ENCODE data around the gene IDS. TPM values are rescaled to one million over a fixed set of nuclear protein-coding genes. Genes with fewer than 3 reads are reported as not detected.

Gene IDS
- total RNA-seq, 1 donor from 2014 or later = 67.6 TPM

- peaks cover 3% of the 10 kb centered on the region for H3K27me3 Mint-ChIP-seq (ENCODE audit: unreplicated experiment)
- H3K4me3 Mint-ChIP-seq (ENCODE audit: unreplicated experiment) = no peak overlapping the region
- H3K27ac Mint-ChIP-seq (ENCODE audit: unreplicated experiment) = no peak overlapping the region
- no peaks in the 10 kb centered on the region for H3K4me1 Mint-ChIP-seq (ENCODE audit: unreplicated experiment)
- DNase-seq (ENCODE audit: extremely low spot score, unreplicated experiment) = no peak
- H3K36me3 Mint-ChIP-seq (ENCODE audit: unreplicated experiment) = peaks cover 1% of the 10 kb centered on the region
- TF ChIP-seq CTCF (IDR thresholded peaks at IDR 0.05) = no peak
- peaks cover 19% of the 10 kb centered on the region for H3K9me3 Mint-ChIP-seq (ENCODE audit: unreplicated experiment)
Measured at GRCh38 chrX:149516604-149517003, 11.5 kb upstream of the IDS start.

GRCh38 chrX:149515954-149516602 lies 11.0 kb upstream of the IDS start:
- no peak overlapping the region for H3K4me3 Mint-ChIP-seq (ENCODE audit: unreplicated experiment)
- no peaks in the 10 kb centered on the region for H3K4me1 Mint-ChIP-seq (ENCODE audit: unreplicated experiment)
- DNase-seq (ENCODE audit: extremely low spot score, unreplicated experiment) = no peak
- no peak overlapping the region for H3K27ac Mint-ChIP-seq (ENCODE audit: unreplicated experiment)
- no peak for TF ChIP-seq CTCF (IDR thresholded peaks at IDR 0.05)
- H3K36me3 Mint-ChIP-seq (ENCODE audit: unreplicated experiment) = peaks cover 1% of the 10 kb centered on the region
- peaks cover 19% of the 10 kb centered on the region for H3K9me3 Mint-ChIP-seq (ENCODE audit: unreplicated experiment)
- peaks cover 3% of the 10 kb centered on the region for H3K27me3 Mint-ChIP-seq (ENCODE audit: unreplicated experiment)

GRCh38 chrX:149513825-149514428 lies 8.8 kb upstream of the IDS start:
- no peak for DNase-seq (ENCODE audit: extremely low spot score, unreplicated experiment)
- H3K9me3 Mint-ChIP-seq (ENCODE audit: unreplicated experiment) = peaks cover 16% of the 10 kb centered on the region
- no peak overlapping the region for H3K27ac Mint-ChIP-seq (ENCODE audit: unreplicated experiment)
- peaks cover 2% of the 10 kb centered on the region for H3K27me3 Mint-ChIP-seq (ENCODE audit: unreplicated experiment)
- no peak overlapping the region for H3K4me3 Mint-ChIP-seq (ENCODE audit: unreplicated experiment)
- TF ChIP-seq CTCF (IDR thresholded peaks at IDR 0.05) = no peak
- H3K4me1 Mint-ChIP-seq (ENCODE audit: unreplicated experiment) = no peaks in the 10 kb centered on the region
- peaks cover 1% of the 10 kb centered on the region for H3K36me3 Mint-ChIP-seq (ENCODE audit: unreplicated experiment)

GRCh38 chrX:149512225-149512885 lies 7.2 kb upstream of the IDS start:
- Mint-ChIP-seq H3K27me3 (ENCODE audit: unreplicated experiment) (peaks cover 2% of the 10 kb centered on the region), H3K9me3 (ENCODE audit: unreplicated experiment) (peaks cover 13% of the 10 kb centered on the region), H3K36me3 (ENCODE audit: unreplicated experiment) (no peaks in the 10 kb centered on the region), H3K4me1 (ENCODE audit: unreplicated experiment) (no peaks in the 10 kb centered on the region), H3K27ac (ENCODE audit: unreplicated experiment) (no peak overlapping the region), H3K4me3 (ENCODE audit: unreplicated experiment) (no peak overlapping the region)
- no peak for DNase-seq (ENCODE audit: extremely low spot score, unreplicated experiment)
- peak; percentile 57 for TF ChIP-seq CTCF (IDR thresholded peaks at IDR 0.05)

GRCh38 chrX:149511081-149511480 lies 6.0 kb upstream of the IDS start:
- H3K27me3 Mint-ChIP-seq (ENCODE audit: unreplicated experiment) = peaks cover 2% of the 10 kb centered on the region
- no peak overlapping the region for H3K4me3 Mint-ChIP-seq (ENCODE audit: unreplicated experiment)
- H3K9me3 Mint-ChIP-seq (ENCODE audit: unreplicated experiment) = peaks cover 4% of the 10 kb centered on the region
- no peak for TF ChIP-seq CTCF (IDR thresholded peaks at IDR 0.05)
- no peaks in the 10 kb centered on the region for H3K36me3 Mint-ChIP-seq (ENCODE audit: unreplicated experiment)
- no peak overlapping the region for H3K27ac Mint-ChIP-seq (ENCODE audit: unreplicated experiment)
- DNase-seq (ENCODE audit: extremely low spot score, unreplicated experiment) = no peak
- no peaks in the 10 kb centered on the region for H3K4me1 Mint-ChIP-seq (ENCODE audit: unreplicated experiment)

Data from osteocyte (in vitro differentiated cells).